Measurements from ENCODE around the gene UBE2C. TPM values are rescaled to one million over a fixed set of nuclear protein-coding genes. Genes with fewer than 3 reads are reported as not detected.

The UBE2C gene
- total and polyA plus RNA-seq, 2 of the 8 experiments (the other 6 are each of a cell fraction or from before 2014, with no cell fraction given) = 243 to 326 TPM

GRCh38 chr20:45848421-45848820, 36.0 kb downstream of the UBE2C start:
- H2BK120ac ChIP-seq (replicated peaks; ENCODE audit: low read depth, low read length) = no peak overlapping the region
- H2AFZ ChIP-seq (ENCODE audit: low read length) = no peak overlapping the region
- H3K18ac ChIP-seq (ENCODE audit: extremely low read depth, low read length) = no peak overlapping the region
- no peaks in the 10 kb centered on the region for H3K9me3 ChIP-seq (ENCODE audit: insufficient read depth in 2 of 2, low read depth in 1 of 2, low read length in 1 of 2)
- CTCF ChIA-PET (ENCODE audit: partially characterized antibody) = interaction anchor here (1.0 to 1.4 kb wide), 3 partner anchors 9 to 49 kb away, joined by 3 to 4 read pairs (median 3); no protein-coding TSS in a partner anchor
- no peak overlapping the region for H3K4me3 ChIP-seq (ENCODE audit: extremely low read depth in 1 of 4, insufficient read depth in 2 of 4, low read depth in 3 of 4, low read length in 4 of 4)
- 92% methylated on average over 8 of the region's 8 CpGs; no CpG with 5 or more reads in 1 of the 2 experiments for WGBS, 2 experiments (ENCODE audit: extremely low coverage in 1 of 2, insufficient coverage in 1 of 2, insufficient read length in 1 of 2, insufficient replicate concordance in 2 of 2, low coverage in 1 of 2, low lambda C conversion rate in 2 of 2, missing lambda C conversion rate in 1 of 2)
- FAIRE-seq (no peak), DNase-seq (ENCODE audit: low read depth in 1 of 2, low spot score in 2 of 2) (no peak)
- H2BK20ac ChIP-seq (ENCODE audit: low read length) = no peak overlapping the region
- H4K8ac ChIP-seq (ENCODE audit: extremely low read depth, insufficient read depth, low read length) = no peak overlapping the region
- H3K4me2 ChIP-seq (ENCODE audit: insufficient read depth in 1 of 2, low read depth in 2 of 2, low read length in 2 of 2) = no peak overlapping the region
- H3K9ac ChIP-seq (replicated peaks in 1 of 4; ENCODE audit: extremely low read depth in 1 of 4, low read depth in 3 of 4, low read length in 3 of 4) = no peak overlapping the region
- 0 out of 2 replicates have a peak overlapping the region, but pooled peaks have one; percentile 18 for H2BK15ac ChIP-seq (ENCODE audit: low read length)
- H3K4ac ChIP-seq (replicated peaks; ENCODE audit: insufficient read length, low read depth, low read length) = no peak overlapping the region
- H4K91ac ChIP-seq (replicated peaks; ENCODE audit: insufficient read length, low read length) = no peak overlapping the region
- H3K79me1 ChIP-seq (ENCODE audit: low read depth, low read length) = no peaks in the 10 kb centered on the region
- H2BK12ac ChIP-seq (ENCODE audit: low read depth, low read length) = no peak overlapping the region
- H3K4me1 ChIP-seq (replicated peaks in 1 of 4; ENCODE audit: control insufficient read depth in 3 of 4, insufficient read depth in 4 of 4, low read length in 3 of 4) = peaks cover 2 to 6% (median 4%) of the 10 kb centered on the region in 4 experiments; a peak in 5 of 7 replicates
- H3K23me2 ChIP-seq (ENCODE audit: low read depth, low read length) = no peaks in the 10 kb centered on the region
- H3K56ac ChIP-seq (replicated peaks; ENCODE audit: insufficient read length, low read depth, low read length) = no peak overlapping the region
- no peaks in the 10 kb centered on the region for H4K20me1 ChIP-seq (replicated peaks in 1 of 2; ENCODE audit: control insufficient read depth in 1 of 2, insufficient read depth in 2 of 2, low read length in 2 of 2)
- no peak overlapping the region for H4K5ac ChIP-seq (ENCODE audit: insufficient read length, low read depth, low read length)
- H3K79me2 ChIP-seq (ENCODE audit: control insufficient read depth in 1 of 2, insufficient read depth in 2 of 2, low read length in 2 of 2) = peaks cover 0 to 7% of the 10 kb centered on the region in 2 experiments; a peak in 1 of 4 replicates
- H3K23ac ChIP-seq (ENCODE audit: insufficient read length) = no peak overlapping the region
- POLR2A ChIA-PET (ENCODE audit: partially characterized antibody) = interaction anchor here (0.5 to 4.5 kb wide), 5 partner anchors 9 to 32 kb away, joined by 3 to 36 read pairs (median 11); partner anchors contain the start of genes SNX21 and ZSWIM1
- no peak overlapping the region for H3K27ac ChIP-seq (ENCODE audit: low read depth, low read length)
- H3K36me3 ChIP-seq (ENCODE audit: control insufficient read depth in 2 of 4, insufficient read depth in 4 of 4, low read length in 3 of 4) = peaks cover 8 to 46% (median 10%) of the 10 kb centered on the region in 4 experiments
- H2AK5ac ChIP-seq (ENCODE audit: low read depth, low read length) = peak overlapping the region; percentile 72; the same call in 1 of the 2 replicates
- 0 out of 2 replicates have a peak overlapping the region, but pooled peaks have one; percentile 19 for H2BK5ac ChIP-seq (ENCODE audit: low read depth, low read length)
- no peak overlapping the region for H3K14ac ChIP-seq (ENCODE audit: insufficient read length)
- H3K27me3 ChIP-seq (replicated peaks in 1 of 4; ENCODE audit: control insufficient read depth in 3 of 4, extremely low read depth in 1 of 4, insufficient read depth in 3 of 4, low read length in 3 of 4) = no peaks in the 10 kb centered on the region
- TF ChIP-seq SIX5 (IDR thresholded peaks at IDR 0.05; ENCODE audit: low read depth, low read length) (no peak), POU5F1 (IDR thresholded peaks at IDR 0.05; ENCODE audit: low read depth, low read length) (no peak), HDAC2 (IDR thresholded peaks at IDR 0.05; ENCODE audit: borderline replicate concordance in 1 of 2, low read depth in 2 of 2, low read length in 2 of 2) (no peak)

All from H1 (cell line).